T-helper 2 cell (primary cell): ENCODE measurements around the gene SIN3B.

ENCODE experiments used
- DNase-seq, 5 experiments: peaks; one replicate each; pipeline versions ENCODE4 v3.0.0 to v3.0.0-alpha.2; 2012 to 2022

Gene SIN3B

DNA sequence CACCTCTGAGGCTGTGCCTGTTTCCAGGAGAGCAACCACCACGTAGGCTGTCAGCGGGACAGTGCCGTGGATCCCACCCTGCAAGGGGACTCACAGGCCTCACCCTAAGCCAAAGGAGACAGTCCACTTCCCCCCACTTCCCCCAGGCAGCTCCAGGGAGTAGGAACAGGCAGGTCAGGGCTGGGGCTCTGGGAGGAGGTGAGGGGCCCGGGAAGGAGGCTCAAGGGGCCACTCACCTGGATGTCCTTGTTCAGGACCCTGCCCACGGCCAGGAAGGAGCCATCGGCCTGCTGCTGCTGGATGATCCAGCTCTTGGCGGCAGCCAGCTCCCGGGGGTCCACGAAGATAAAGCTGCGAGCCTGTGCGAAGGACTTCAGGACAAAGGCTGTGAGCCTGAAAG, 85.2 kb downstream of the SIN3B start:
- DNase-seq, result no peak

DNA sequence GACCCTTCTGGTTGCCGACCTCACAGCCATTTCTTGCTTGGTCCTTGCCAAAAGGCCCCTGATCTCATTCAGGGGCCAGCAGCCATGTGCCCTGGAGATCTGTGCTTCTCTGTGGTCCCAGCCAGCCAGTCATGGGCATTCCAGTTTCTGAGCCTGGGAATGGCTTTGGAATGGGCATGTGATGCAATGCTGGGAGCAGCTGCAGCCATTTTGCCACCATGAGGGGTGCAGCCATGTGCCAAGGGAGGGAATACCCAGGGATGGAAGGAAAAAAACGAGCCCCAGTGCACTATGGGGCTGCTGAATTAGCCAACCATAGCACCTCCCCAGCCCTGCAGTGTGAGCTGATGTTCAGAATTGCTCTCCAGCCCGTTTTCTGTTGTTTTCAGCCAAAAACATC, 85.9 kb downstream of the SIN3B start:
- no peak for DNase-seq

DNA sequence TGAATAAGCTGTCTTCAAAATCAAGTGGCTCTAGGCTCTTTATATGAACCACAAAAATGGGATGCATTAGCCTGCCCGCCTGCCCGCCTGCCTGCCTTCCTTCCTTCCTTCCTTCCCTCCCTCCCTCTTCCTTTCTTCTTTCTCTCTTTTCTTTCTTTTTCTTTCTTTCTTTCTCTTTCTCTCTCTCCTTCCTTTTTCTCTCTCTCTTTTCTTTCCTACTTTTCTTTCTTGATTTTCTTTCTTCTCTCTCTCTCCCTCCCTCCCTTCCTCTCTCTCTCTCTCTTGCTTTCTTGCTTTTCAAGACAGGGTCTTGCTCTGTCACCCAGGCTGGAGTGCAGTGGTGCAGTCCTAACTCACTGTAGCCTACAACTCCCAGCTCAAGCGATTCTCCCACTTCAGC, 86.5 kb downstream of the SIN3B start:
- no peak for DNase-seq

DNA sequence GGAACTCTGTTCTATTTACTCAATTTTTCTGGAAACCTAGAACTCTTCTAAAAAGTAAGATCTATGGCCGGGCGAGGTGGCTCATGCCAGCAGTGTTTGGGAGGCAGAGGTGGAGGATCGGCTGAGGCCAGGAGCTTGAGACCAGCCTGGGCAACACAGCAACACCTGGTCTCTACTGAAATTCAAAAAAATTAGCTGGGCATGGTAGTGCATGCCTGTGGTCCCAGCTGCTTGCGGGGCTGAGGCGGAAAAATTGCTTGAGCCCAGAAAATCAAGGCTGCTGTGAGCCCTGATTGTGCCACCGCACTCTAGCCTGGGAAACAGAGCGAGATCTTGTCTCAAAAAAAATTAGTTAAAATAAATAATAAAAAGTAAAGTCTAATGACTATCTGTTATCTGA, 88.2 kb downstream of the SIN3B start:
- DNase-seq, result no peak

- DNase-seq, result no peak
Measured at GRCh38 chr19:16919496-16919895, 90.3 kb downstream of the SIN3B start.

- no peak for DNase-seq
Measured at GRCh38 chr19:16920816-16921529, 91.8 kb downstream of the SIN3B start.

DNA sequence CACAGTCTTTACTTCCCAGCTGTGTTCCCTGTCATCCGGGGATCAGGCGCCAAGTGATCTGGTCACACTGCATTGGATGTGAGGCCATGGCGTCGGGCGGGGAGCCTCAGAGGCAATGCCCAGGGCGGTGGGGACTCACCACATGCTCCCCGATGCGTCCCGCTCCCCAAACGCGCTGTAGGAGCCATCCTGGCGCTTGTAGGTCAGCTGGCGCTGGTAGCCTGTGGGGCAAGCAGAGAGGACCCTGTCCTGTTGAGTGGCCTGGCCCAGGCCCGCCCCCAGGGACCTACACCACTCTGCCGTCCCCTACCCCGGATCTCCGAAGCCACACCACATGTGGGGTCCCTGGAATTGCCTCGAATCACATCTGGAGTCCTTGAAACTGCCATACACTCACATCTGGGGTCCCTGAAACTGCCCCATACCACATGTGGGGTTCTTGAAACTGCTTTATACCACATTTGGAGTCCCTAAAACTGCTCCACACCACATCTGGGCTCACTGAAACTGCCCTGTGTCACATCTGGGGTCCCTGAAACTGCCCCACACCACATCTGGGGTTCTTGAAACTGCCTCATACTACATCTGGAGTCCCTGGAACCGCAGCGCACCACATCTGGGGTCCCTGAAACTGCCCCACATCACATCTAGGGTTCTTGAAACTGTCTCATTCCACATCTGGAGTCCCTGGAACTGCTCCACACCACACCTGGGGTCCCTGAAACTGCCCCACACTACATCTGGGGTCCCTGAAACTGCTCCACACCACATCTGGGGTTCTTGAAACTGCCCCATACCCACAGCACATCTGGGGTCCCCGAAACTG, 92.8 kb downstream of the SIN3B start:
- no peak for DNase-seq

DNA sequence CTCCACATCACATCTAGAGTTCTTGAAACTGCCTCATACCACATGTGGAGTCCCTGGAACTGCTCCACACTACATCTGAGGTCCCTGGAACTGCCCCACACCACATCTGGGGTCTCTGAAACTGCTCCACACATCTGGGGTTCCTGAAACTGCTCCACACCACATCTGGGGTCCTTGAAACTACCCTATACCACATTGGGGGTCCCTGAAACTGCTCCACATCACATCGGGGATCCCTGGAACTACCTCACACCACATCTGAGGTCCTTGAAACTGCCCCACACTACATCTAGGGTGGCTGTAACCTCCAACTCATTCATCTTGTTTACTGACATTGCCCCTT, 93.4 kb downstream of the SIN3B start:
- DNase-seq, result no peak

DNA sequence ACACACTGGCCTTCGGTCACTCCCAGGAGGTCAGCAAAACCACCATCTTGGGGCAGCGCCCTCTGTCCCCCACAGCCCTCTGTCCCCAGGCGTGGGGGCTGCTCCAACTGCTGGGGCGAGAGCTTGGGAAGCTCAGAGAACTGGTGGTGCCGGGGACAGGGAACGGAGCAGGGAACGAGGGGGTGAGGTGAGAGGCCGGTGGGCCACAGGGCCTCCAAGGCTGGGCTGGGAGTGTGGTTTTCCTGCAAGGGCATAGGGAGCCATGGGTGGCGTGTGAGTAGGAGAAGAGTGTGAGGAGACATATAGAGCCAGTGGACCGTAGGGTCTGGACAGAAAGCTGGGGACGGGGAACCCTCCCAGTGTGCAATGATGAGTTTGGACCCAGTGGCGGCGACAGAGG, 93.8 kb downstream of the SIN3B start:
- no peak for DNase-seq

DNA sequence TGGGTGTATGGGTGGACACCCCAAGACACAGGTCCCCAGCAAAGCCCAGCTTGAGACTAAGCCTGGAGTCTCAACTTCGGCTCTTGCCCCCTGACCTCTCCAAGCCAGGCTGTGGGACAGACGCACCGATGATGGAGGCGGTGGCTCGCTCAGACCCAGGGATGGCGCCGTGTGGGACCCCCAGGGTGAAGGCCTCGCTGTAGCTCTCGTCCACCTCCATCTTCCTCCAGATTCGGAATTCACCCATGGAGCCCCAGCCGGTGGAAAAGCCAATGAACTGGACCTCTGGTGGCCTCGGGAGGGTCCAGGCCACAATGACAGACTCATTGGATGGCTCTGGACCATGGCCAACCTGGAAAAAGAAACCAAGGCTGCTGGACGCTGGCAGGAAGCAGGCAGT, 98.7 kb downstream of the SIN3B start:
- no peak for DNase-seq

DNA sequence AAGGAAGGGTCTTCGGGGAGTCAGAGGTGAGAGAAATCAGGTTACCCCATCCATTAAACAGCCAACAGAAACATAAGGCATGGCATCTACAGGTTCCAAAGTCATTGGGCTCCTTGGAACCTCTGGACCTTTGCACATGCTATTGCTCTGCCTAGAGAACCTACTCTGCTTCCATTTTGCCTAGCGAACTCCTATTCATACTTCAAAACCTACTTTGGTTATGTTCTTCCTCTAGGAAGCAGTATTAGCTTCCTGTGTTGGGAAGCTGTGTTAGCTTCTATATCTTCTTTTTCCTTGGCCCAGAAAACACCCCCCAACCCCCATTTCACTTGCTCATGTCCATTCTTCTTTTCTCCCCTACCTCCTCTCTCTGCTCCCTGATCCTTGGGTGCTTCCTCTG, 99.2 kb downstream of the SIN3B start:
- DNase-seq, result no peak

- no peak for DNase-seq
Measured at GRCh38 chr19:16928916-16929315, 99.7 kb downstream of the SIN3B start.
